Uterus (tissue), 2 donors: ENCODE data around the gene TSGA10IP.

Source experiments
- POLR2A ChIP-seq, 2 donors: fragments of 450-650 bp; IDR thresholded peaks; one replicate each; pipeline ENCODE4 v1.6.1; 2016; ENCODE audit warnings: antibody characterized with exemption in 2 of 2, mild to moderate bottlenecking in 1 of 2, moderate library complexity in 1 of 2
- TF ChIP-seq, protein P1 (sequence below), 4 experiments: fragments of 200-600 bp in 2 of 4; fragments of 450-650 bp in 2 of 4; sonication (generic) in 2 of 4; IDR thresholded peaks; one replicate each; pipeline ENCODE4 v1.5.1; 2016 to 2019; ENCODE audit warnings: antibody characterized with exemption in 4 of 4, mild to moderate bottlenecking in 2 of 4, moderate library complexity in 1 of 4

GRCh38 chr11:65917077-65917433 lies 28.2 kb upstream of the TSGA10IP start:
- TF ChIP-seq, protein P1, sequence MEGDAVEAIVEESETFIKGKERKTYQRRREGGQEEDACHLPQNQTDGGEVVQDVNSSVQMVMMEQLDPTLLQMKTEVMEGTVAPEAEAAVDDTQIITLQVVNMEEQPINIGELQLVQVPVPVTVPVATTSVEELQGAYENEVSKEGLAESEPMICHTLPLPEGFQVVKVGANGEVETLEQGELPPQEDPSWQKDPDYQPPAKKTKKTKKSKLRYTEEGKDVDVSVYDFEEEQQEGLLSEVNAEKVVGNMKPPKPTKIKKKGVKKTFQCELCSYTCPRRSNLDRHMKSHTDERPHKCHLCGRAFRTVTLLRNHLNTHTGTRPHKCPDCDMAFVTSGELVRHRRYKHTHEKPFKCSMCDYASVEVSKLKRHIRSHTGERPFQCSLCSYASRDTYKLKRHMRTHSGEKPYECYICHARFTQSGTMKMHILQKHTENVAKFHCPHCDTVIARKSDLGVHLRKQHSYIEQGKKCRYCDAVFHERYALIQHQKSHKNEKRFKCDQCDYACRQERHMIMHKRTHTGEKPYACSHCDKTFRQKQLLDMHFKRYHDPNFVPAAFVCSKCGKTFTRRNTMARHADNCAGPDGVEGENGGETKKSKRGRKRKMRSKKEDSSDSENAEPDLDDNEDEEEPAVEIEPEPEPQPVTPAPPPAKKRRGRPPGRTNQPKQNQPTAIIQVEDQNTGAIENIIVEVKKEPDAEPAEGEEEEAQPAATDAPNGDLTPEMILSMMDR (IDR thresholded peaks at IDR 0.05) = no peak
- TF ChIP-seq POLR2A (IDR thresholded peaks at IDR 0.05) = no peak
